Measurements from ENCODE around the gene HPSE2.

HPSE2 gene

DNA sequence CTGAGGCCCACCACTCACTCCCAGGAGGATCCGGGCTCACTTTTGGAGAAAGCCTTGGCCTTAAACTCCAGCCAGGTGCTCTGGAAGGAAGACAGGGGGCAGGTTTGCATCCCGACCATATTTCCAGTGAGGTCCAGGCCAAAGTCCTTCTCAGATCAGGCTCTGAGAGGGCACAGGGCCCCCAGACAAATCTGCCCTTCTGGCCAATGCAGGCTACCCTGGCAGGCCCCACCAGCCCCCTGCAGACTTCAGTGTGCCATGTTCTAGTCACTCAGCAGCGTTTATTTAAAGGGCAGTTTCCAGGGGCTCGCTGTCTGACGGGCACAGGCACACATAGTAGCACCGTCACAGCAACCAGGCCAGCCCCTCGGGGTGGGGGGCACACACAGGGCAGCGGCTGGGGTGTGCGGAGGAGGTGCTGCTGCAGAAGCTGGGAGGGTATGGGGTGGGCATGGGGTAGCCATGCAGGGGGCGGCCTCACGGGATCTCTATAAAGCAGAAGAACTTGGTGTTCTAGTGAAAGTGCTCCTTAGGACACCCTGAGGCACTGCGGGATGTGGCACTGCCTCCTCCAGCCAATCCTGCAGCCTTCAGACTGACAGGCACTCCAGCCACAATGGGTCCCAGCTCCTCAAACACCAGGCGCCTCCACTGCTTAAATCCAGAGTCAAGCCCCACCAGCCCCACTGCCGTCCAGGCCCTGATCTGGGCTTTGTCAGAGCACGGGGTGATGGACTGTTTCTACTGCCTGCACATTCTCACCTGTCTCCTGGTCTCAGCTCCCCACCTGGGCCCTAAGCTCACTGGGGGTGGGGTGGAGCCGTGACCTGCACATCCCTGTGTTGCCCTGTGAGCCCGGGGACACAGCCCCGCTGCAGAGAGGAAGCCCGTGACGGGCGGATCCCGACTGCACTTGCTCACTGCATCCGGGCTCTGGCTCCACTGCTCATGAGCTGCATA is 811.1 kb downstream of the HPSE2 start:
- no peaks in the 10 kb centered on the region for H3K79me2 ChIP-seq (ENCODE audit: insufficient read depth, low read length)
- H3K27me3 ChIP-seq (ENCODE audit: insufficient read depth, low read length, poor library complexity) = no peaks in the 10 kb centered on the region
- DNase-seq = no peak
- no peak for ATAC-seq (ENCODE audit: insufficient read depth, low read depth)
- no peak overlapping the region for H3K27ac ChIP-seq (ENCODE audit: low read length)
- H3K9ac ChIP-seq (ENCODE audit: low read depth, low read length) = no peak overlapping the region
- peaks cover 43% of the 10 kb centered on the region for H3K36me3 ChIP-seq (ENCODE audit: insufficient read depth, low read length)
- no peaks in the 10 kb centered on the region for H4K20me1 ChIP-seq (ENCODE audit: insufficient read depth, low read length)
- H3K9me3 ChIP-seq (ENCODE audit: insufficient read depth, low read length, severe bottlenecking) = no peaks in the 10 kb centered on the region
- H3K4me3 ChIP-seq (ENCODE audit: low read depth in 1 of 2, low read length in 2 of 2) = no peak overlapping the region
- H2AFZ ChIP-seq (ENCODE audit: low read depth, low read length) = no peak overlapping the region
- no peak overlapping the region for H3K4me2 ChIP-seq (ENCODE audit: insufficient read depth, low read length)
- H3K4me1 ChIP-seq (ENCODE audit: insufficient read depth, low read length) = no peaks in the 10 kb centered on the region
- TF ChIP-seq CTCF (IDR thresholded peaks at IDR 0.05; ENCODE audit: borderline replicate concordance, extremely low read depth, low read length, poor library complexity, severe bottlenecking) = no peak
- no peak for TF ChIP-seq EZH2 (IDR thresholded peaks at IDR 0.05; ENCODE audit: borderline replicate concordance, low read depth, low read length, severe bottlenecking)

DNA sequence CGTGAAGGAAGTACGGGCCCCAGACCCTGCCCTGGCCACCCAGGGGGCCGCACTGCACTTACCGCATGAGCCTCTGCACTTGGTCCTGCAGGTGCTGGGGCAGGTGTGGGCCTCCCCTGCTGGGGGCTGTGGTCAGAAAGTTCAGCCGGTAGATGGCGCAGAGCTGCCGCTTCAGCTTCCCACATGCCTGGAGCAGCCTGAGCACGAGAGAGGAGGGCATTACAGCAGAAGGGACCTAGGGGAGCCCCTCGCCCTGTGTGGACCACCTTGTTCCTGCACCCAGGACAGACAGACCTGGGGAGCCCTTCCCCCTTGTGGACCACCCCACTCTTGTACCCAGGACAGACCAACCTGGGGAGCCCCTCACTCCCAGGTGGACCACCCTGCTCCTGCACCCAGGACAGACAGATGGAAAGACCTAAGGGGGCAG is 811.9 kb downstream of the HPSE2 start:
- Histone ChIP-seq H3K4me3 (ENCODE audit: low read depth in 1 of 2, low read length in 2 of 2) (no peak overlapping the region), H3K27ac (ENCODE audit: low read length) (no peak overlapping the region), H3K79me2 (ENCODE audit: insufficient read depth, low read length) (no peaks in the 10 kb centered on the region), H3K36me3 (ENCODE audit: insufficient read depth, low read length) (peaks cover 45% of the 10 kb centered on the region), H3K9me3 (ENCODE audit: insufficient read depth, low read length, severe bottlenecking) (no peaks in the 10 kb centered on the region), H3K4me2 (ENCODE audit: insufficient read depth, low read length) (no peak overlapping the region), H3K9ac (ENCODE audit: low read depth, low read length) (no peak overlapping the region), H4K20me1 (ENCODE audit: insufficient read depth, low read length) (no peaks in the 10 kb centered on the region), H2AFZ (ENCODE audit: low read depth, low read length) (no peak overlapping the region), H3K27me3 (ENCODE audit: insufficient read depth, low read length, poor library complexity) (no peaks in the 10 kb centered on the region), H3K4me1 (ENCODE audit: insufficient read depth, low read length) (no peaks in the 10 kb centered on the region)
- TF ChIP-seq CTCF (IDR thresholded peaks at IDR 0.05; ENCODE audit: borderline replicate concordance, extremely low read depth, low read length, poor library complexity, severe bottlenecking) = no peak
- no peak for TF ChIP-seq EZH2 (IDR thresholded peaks at IDR 0.05; ENCODE audit: borderline replicate concordance, low read depth, low read length, severe bottlenecking)
- DNase-seq (no peak), ATAC-seq (ENCODE audit: insufficient read depth, low read depth) (no peak)

DNA sequence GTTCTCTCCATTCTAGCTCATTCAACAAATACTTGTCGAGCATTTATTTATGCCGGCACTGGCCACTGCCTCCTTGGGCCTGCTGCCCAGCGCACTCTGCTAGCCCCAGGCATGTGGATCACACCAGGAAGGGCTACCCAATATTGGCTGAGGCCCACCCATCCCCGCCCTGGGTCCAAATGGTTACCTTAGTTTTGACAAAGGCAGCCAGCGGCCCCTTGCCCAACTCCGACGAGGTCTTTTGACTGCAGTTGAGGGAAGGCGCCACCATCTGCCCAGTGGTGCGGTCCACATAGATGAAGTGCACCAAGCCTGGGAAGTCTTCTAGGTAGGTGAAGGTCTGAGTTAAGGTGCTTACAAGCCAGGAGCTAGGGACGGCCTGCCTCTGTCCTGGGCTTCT is 813.5 kb downstream of the HPSE2 start:
- Histone ChIP-seq H3K9ac (ENCODE audit: low read depth, low read length) (no peak overlapping the region), H3K36me3 (ENCODE audit: insufficient read depth, low read length) (peaks cover 49% of the 10 kb centered on the region), H3K4me2 (ENCODE audit: insufficient read depth, low read length) (no peak overlapping the region), H3K79me2 (ENCODE audit: insufficient read depth, low read length) (no peaks in the 10 kb centered on the region), H3K27me3 (ENCODE audit: insufficient read depth, low read length, poor library complexity) (no peaks in the 10 kb centered on the region), H3K4me3 (ENCODE audit: low read depth in 1 of 2, low read length in 2 of 2) (no peak overlapping the region), H3K9me3 (ENCODE audit: insufficient read depth, low read length, severe bottlenecking) (no peaks in the 10 kb centered on the region), H4K20me1 (ENCODE audit: insufficient read depth, low read length) (no peaks in the 10 kb centered on the region), H3K27ac (ENCODE audit: low read length) (no peak overlapping the region), H2AFZ (ENCODE audit: low read depth, low read length) (no peak overlapping the region), H3K4me1 (ENCODE audit: insufficient read depth, low read length) (no peaks in the 10 kb centered on the region)
- ATAC-seq (ENCODE audit: insufficient read depth, low read depth) = no peak
- TF ChIP-seq CTCF (IDR thresholded peaks at IDR 0.05; ENCODE audit: borderline replicate concordance, extremely low read depth, low read length, poor library complexity, severe bottlenecking) (no peak), EZH2 (IDR thresholded peaks at IDR 0.05; ENCODE audit: borderline replicate concordance, low read depth, low read length, severe bottlenecking) (no peak)
- DNase-seq = no peak

Measured in DND-41 (cell line).